Transverse colon (tissue), 4 donors: ENCODE data around the gene CDK5RAP2.

Experiments used
- CTCF ChIP-seq, 5 experiments: fragments of 200-600 bp in 3 of 5; fragments of 450-650 bp in 2 of 5; sonication (generic) in 3 of 5; IDR thresholded peaks; 1 replicate in 2 of 5; 2 replicates in 3 of 5; pipeline ENCODE4 v1.5.1; 2016 to 2017; ENCODE audit warnings: antibody characterized with exemption in 5 of 5, inconsistent platforms in 3 of 5, mild to moderate bottlenecking in 2 of 5, moderate library complexity in 1 of 5
- POLR2AphosphoS5 ChIP-seq, 3 donors: sonication (generic); formaldehyde crosslinking; IDR thresholded peaks; one replicate each; pipeline ENCODE4 v1.6.1; 2016; ENCODE audit warnings: antibody characterized with exemption in 3 of 3

DNA sequence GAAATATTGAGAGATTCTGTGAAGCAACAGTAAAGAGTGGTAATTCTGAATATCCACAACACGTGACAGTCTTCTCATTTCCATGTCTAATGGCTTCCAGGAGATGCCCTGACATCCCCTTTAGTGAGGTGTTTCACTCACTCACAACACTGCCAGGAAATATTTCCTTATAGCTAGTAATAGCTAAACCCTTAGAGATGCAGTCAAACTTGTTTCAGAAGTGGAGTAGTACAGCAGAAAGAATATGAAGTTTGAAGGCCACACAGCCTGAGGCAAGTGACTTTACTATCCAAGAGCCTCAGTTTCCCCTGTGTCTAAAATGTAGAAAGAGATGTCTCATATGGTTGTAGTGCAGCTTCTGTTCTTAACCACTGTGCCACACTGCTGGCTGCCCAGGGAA, 139.2 kb downstream of the CDK5RAP2 start:
- no peak for TF ChIP-seq CTCF (IDR thresholded peaks at IDR 0.05)
- TF ChIP-seq POLR2AphosphoS5 (IDR thresholded peaks at IDR 0.05): no peak
